Activated gamma-delta T cell treated with Interleukin-2 at 50 U/mL for 16 hours (primary cell): ENCODE data around the gene ERBB2.
"Not testable (repeated sequence)": the region's sequence is repeated elsewhere in the genome, so short reads cannot be mapped to it uniquely, and the experiment has no call there.

Experiments used
- DNase-seq: peaks from one replicate; pipeline ENCODE4 v3.0.0-alpha.2; 2020

ERBB2 gene

GRCh38 chr17:39679521-39680192 lies 20.2 kb upstream of the ERBB2 start:
- peak; percentile 43 for DNase-seq

- DNase-seq, result no peak
Observed at GRCh38 chr17:39683295-39683939, 16.4 kb upstream of the ERBB2 start.

- DNase-seq, result no peak
Observed at GRCh38 chr17:39684369-39685192, 15.3 kb upstream of the ERBB2 start.

GRCh38 chr17:39687101-39687545 lies 12.7 kb upstream of the ERBB2 start:
- no peak for DNase-seq

DNA sequence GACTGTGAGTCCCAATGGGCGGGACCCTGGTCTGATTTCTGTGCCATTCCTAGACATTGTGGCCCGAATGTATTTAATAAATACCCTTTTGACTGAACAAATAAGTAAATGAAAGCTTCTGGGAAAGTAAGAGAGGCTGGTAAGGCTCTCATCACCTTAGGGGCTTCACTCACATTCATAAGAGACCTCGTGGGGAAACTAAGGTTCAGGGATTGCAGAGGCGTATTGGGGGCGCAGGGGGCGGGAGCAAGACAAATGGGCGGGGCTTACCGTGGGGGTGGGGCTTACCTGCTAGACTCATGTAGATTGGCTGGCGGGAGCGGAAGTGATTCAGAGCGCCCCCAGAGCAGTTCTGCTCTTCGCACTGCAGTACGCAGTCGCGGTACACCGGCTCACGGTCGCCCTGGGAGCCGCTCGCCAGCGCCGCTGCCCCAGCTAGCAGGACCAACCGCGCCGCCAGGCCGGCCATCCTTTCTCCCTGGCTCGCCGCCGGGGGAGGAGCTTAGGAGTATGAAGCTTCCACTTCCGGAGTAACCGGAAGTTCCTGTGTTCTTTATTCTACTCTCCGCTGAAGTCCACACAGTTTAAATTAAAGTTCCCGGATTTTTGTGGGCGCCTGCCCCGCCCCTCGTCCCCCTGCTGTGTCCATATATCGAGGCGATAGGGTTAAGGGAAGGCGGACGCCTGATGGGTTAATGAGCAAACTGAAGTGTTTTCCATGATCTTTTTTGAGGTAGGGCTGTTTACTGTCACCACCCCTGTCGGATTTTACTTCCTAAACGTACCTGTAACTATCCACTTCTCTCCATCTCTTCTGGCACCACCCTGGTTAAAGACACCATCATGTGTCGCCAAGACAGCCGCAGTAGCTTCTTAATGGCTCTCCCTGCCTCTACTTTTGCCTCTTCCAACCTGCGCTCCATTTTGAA lies 12.1 kb upstream of the ERBB2 start, which contains the start of gene PGAP3:
Gene PGAP3, minus strand, starts transcription at position 512 of the 929 bp plus-strand sequence. Its CDS starts 43 bp downstream, at position 469.
- DNase-seq, result peak; percentile 84

DNA sequence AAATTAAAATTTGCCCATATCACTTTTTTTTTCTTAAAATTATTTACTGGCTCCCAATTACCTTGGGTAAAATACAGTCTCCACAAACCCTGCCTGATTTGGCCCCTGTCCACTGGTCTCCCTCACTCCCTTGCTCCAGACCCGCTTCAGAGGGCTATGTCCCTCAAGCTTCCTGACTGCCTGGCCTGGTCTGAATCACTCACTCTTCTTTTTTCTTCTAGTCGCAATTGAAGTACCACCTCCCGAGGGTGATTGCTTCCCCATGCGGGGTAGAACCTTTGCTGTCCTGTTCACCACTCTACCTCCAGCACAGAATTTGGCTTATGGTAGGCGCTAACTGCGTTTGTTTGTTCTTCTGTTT lies 11.4 kb upstream of the ERBB2 start:
- DNase-seq, result no peak

- no peak for DNase-seq
Observed at GRCh38 chr17:39688945-39689344, 10.9 kb upstream of the ERBB2 start.

GRCh38 chr17:39694593-39694992 lies 5.3 kb upstream of the ERBB2 start:
- DNase-seq, result no peak

- no peak for DNase-seq
Observed at GRCh38 chr17:39695089-39695474, 4.8 kb upstream of the ERBB2 start.

GRCh38 chr17:39696731-39697130 lies 3.1 kb upstream of the ERBB2 start:
- no peak for DNase-seq

DNA sequence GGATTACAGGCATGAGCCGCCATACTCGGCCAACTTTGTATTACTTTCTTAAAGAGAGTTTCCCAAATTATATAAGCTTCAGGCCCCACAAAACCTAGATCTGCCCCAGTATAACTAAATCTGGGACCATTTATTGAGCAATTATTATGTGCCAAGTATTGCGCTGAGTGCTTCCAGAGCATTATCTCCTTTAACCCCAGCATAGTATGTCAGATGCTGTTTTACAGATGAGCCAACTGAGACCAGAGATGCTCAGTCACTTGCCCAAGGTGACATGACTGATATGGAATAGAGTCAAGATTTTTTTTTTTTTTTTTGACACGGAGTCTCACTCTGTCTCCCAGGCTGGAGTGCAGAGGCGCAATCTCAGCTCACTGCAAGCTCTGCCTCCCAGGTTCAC lies 1.9 kb upstream of the ERBB2 start:
- no peak for DNase-seq

DNA sequence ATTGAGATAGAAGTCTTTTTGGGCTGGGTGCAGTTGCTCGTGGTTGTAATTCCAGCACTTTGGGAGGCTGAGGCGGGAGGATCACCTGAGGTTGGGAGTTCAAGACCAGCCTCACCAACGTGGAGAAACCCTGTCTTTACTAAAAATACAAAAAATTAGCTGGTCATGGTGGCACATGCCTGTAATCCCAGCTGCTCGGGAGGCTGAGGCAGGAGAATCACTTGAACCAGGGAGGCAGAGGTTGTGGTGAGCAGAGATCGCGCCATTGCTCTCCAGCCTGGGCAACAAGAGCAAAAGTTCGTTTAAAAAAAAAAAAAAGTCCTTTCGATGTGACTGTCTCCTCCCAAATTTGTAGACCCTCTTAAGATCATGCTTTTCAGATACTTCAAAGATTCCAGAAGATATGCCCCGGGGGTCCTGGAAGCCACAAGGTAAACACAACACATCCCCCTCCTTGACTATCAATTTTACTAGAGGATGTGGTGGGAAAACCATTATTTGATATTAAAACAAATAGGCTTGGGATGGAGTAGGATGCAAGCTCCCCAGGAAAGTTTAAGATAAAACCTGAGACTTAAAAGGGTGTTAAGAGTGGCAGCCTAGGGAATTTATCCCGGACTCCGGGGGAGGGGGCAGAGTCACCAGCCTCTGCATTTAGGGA lies 577 bp upstream of the ERBB2 start:
- not testable (repeated sequence) for DNase-seq

- DNase-seq, result no peak
Observed at GRCh38 chr17:39700148-39700987, 504 bp downstream of the ERBB2 start.

DNA sequence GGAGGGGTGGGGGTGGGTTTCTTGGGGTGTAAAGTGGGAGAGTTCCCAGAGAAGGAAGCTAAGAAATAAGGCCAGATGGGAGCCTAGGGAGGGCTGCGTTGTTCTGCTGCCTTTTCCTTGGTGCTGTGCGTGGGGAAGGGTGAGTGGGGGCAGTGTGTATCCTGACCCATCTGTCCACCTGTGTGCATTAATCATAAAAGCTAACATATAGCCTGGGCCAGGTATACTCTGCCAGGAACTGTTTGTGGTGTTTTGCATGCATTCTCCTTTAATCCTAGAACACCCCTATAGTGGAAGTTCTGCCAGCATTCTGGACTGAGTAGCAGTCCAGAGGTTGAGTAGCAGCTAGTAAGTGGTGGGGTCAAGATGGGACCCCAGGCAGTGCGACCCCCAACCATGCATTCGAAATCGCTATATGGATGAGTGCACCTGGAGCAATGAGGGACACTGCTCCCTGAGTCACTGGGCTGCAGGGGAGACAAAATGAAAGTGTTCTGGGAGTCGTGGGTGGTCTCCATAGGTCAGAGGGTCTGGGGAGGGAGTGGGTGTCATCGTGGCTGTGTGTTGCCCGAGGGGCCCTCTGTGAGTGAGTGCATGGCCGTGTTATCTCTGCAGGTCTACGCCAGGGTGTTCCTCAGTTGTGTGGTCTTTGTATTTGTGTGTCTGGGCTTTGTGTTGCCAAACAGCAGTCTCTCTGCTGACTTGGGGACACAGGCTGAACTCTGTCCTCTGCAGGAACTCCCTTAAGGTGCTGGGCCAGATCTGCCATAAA lies 1.3 kb downstream of the ERBB2 start:
- no peak for DNase-seq

DNA sequence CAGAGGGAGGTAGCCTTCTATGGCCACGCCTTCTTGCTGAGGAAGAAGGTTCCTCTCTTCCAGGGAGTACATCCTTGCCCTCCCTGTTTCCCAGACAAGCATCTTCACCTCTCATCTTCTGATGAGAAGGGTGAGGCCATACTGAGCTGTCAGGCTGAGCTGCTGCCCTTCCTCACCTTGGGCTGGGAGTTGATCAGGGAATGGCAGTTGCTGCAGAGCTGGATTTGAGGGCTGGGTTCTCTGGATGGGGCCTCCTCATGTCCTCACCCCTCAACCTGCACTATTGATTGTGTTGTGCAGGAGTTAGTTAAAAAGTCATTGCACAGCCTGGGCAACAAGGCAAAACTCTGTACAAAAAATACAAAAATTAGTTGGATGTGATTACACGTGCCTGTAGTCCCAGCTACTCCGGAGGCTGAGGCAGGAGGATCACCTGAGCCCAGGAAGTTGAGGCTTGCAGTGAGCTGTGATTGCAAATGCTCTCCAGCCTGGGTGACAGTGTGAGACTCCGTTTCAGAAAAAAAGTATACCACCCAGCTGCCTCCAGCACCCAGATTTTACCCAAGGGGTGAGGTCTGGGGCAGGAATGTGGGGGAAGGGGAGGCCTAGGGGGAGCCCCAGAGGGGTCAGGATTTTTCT lies 2.0 kb downstream of the ERBB2 start:
- no peak for DNase-seq

DNA sequence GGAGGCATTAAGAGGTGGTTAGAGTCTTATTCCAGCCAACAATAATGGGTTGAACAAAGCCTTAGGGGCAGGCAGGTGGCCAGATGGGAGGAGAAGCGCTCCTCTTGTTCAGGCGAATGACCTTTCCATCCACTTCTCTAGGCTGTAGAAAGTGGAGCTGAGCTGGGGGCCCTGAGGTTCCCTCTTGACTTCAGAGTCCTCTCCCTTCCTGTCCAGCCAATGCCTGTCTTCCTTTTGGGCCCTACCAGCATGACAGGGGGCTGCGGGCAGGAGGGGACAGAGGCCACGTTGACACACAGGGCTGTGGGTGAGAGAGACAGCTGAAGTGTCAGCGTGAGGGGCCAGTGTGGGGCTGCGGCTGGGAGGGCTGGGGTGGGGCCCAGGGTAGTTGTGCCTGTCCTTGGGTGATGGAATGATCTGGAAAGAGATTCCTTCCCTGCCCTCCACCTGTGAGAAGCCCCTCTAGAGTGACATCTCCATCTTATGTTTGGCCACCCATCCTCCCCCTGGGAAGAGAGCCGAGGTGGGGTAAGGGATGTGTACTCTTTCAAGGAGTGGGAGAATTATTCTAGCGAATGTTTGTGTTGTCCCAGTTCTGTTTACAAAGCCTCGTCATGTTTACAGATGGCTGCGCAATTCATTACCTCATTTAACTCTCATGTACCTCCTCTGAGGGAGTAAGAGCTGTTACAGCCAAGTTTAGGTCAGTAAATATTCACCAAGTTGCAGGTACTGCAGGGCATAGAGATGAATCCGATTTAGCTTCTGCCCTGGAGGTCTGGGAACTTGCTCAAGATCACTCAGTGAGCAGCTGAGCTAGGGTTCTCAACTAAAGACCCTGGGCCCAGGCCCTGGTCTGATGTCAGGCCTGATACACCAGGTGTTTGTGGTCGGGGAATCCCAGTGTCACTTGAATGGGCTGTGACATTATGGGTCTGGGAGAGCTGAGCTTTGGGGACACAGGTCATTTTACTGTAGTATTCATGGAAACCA lies 3.3 kb downstream of the ERBB2 start:
- no peak for DNase-seq

- DNase-seq, result no peak
Observed at GRCh38 chr17:39703913-39704312, 4.0 kb downstream of the ERBB2 start.

DNA sequence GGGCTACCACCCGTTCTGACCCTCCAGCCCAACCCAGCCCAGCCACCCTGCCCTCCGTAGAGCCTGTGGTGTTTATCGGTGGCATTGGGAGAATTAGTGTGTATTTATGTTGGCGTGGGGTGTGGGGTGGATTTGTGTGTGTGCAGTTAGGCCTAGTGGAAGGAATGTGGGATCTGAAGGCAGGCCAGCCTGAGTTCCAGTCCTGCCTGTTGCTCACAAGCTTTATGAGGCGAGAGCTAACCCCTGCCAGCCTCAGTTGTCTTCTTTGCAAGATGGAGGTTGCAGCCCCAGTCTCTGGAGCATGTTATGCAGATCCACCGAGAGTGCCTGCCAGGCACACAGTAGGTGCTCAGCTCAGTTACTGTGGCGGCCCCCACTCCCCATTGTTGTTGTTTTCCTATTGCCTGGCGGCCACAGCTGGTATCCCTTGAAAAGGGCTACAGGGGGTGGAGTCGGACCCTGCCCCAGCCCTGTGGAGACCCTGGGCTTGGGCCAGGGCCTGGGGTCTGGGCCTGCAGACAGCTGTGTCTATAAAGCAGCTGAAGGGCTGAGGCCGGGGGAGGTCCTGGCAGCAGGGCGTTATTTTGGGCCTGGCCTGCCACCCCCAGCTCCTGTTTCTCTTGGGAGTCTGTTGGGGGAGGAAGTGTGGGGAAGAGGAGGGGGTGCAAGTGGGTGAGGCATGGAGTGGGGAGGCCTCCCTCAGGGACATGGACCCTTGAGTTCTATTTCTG lies 5.1 kb downstream of the ERBB2 start:
- DNase-seq, result no peak
